Activated naive CD4-positive, alpha-beta T cell treated with anti-CD3 and anti-CD28 coated beads, Interleukin-2, amount 50 U/mL, for 24 hours (primary cell): ENCODE measurements around the gene MFSD1.

Experiments
- H3K27ac Mint-ChIP-seq: one replicate; pipeline ENCODE4 v1.8.0; 2021; ENCODE audit warnings: mild to moderate bottlenecking, mixed read lengths
- H3K27me3 Mint-ChIP-seq: one replicate; pipeline ENCODE4 v1.8.0; 2021; ENCODE audit warnings: mixed read lengths
- H3K36me3 Mint-ChIP-seq: one replicate; pipeline ENCODE4 v1.8.0; 2021; ENCODE audit warnings: mixed read lengths
- H3K4me1 Mint-ChIP-seq: one replicate; pipeline ENCODE4 v1.8.0; 2021; ENCODE audit warnings: mixed read lengths
- H3K4me3 Mint-ChIP-seq: one replicate; pipeline ENCODE4 v1.8.0; 2021; ENCODE audit warnings: mild to moderate bottlenecking, mixed read lengths
- H3K9me3 Mint-ChIP-seq: one replicate; pipeline ENCODE4 v1.8.0; 2021; ENCODE audit warnings: mixed read lengths

MFSD1 gene

DNA sequence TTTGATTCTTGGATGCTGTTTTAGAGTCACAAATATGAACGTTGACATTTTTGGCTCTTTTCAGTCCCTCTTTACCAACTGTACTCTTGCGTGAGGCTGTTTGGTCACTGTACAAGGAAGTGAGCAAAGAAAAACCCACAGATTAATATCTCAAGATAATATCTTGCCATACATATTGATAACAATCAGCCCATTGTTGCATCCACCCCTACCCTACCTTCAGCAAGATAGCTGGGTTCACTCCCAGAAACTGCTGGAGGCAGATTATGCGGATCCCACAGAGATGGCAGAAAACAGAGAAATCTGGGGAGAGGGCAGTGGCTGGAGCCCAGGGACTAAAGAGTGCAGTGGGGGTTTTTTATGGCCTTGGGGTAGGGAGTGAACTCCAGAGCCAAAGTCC lies 29.9 kb upstream of the MFSD1 start:
- Mint-ChIP-seq H3K36me3 (peaks cover 1% of the 10 kb centered on the region), H3K4me1 (peaks cover 4% of the 10 kb centered on the region), H3K27ac (no peak overlapping the region), H3K9me3 (no peaks in the 10 kb centered on the region), H3K27me3 (no peaks in the 10 kb centered on the region), H3K4me3 (no peak overlapping the region)

DNA sequence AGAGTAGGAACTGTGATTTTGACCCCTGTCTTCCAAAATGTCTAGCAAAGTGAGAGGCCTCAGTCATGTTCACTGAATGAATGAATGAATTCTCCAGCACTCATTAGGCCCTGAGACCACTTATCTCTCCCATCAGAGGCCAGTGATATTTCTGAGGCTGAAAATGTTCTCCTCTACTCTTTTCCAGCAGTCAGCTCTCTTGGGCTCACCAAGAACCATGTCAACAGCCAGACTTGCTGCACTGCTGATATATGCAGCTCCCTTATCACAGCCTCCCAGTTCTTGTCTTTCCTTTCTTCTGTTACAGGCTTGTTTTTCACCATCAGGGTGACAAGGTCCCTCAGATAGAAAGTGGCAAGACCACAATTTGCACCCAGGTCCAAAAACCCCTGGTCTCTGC lies 28.7 kb upstream of the MFSD1 start:
- Mint-ChIP-seq H3K27ac (no peak overlapping the region), H3K4me3 (no peak overlapping the region), H3K4me1 (peaks cover 4% of the 10 kb centered on the region), H3K36me3 (peaks cover 1% of the 10 kb centered on the region), H3K9me3 (no peaks in the 10 kb centered on the region), H3K27me3 (no peaks in the 10 kb centered on the region)

GRCh38 chr3:158773845-158774830 lies 27.7 kb upstream of the MFSD1 start:
- H3K27me3 Mint-ChIP-seq, result no peaks in the 10 kb centered on the region
- peaks cover 1% of the 10 kb centered on the region for H3K36me3 Mint-ChIP-seq
- H3K9me3 Mint-ChIP-seq, result no peaks in the 10 kb centered on the region
- H3K4me3 Mint-ChIP-seq, result no peak overlapping the region
- peaks cover 4% of the 10 kb centered on the region for H3K4me1 Mint-ChIP-seq
- H3K27ac Mint-ChIP-seq, result no peak overlapping the region

- H3K9me3 Mint-ChIP-seq, result no peaks in the 10 kb centered on the region
- no peak overlapping the region for H3K4me3 Mint-ChIP-seq
- H3K36me3 Mint-ChIP-seq, result peaks cover 1% of the 10 kb centered on the region
- no peaks in the 10 kb centered on the region for H3K27me3 Mint-ChIP-seq
- no peak overlapping the region for H3K27ac Mint-ChIP-seq
- peaks cover 4% of the 10 kb centered on the region for H3K4me1 Mint-ChIP-seq
Observed at GRCh38 chr3:158774965-158775364, 26.9 kb upstream of the MFSD1 start.

GRCh38 chr3:158775426-158776410 lies 26.1 kb upstream of the MFSD1 start:
- Mint-ChIP-seq H3K4me3 (no peak overlapping the region), H3K36me3 (peaks cover 1% of the 10 kb centered on the region), H3K27ac (no peak overlapping the region)

GRCh38 chr3:158776531-158776930 lies 25.3 kb upstream of the MFSD1 start:
- Mint-ChIP-seq H3K4me1 (peaks cover 4% of the 10 kb centered on the region), H3K27me3 (no peaks in the 10 kb centered on the region), H3K9me3 (no peaks in the 10 kb centered on the region), H3K4me3 (no peak overlapping the region), H3K36me3 (peaks cover 1% of the 10 kb centered on the region), H3K27ac (no peak overlapping the region)

More at GRCh38 chr3:158775426-158776410, 26.1 kb upstream of the MFSD1 start:
- Mint-ChIP-seq H3K9me3 (no peaks in the 10 kb centered on the region), H3K27me3 (no peaks in the 10 kb centered on the region), H3K4me1 (peaks cover 4% of the 10 kb centered on the region)

DNA sequence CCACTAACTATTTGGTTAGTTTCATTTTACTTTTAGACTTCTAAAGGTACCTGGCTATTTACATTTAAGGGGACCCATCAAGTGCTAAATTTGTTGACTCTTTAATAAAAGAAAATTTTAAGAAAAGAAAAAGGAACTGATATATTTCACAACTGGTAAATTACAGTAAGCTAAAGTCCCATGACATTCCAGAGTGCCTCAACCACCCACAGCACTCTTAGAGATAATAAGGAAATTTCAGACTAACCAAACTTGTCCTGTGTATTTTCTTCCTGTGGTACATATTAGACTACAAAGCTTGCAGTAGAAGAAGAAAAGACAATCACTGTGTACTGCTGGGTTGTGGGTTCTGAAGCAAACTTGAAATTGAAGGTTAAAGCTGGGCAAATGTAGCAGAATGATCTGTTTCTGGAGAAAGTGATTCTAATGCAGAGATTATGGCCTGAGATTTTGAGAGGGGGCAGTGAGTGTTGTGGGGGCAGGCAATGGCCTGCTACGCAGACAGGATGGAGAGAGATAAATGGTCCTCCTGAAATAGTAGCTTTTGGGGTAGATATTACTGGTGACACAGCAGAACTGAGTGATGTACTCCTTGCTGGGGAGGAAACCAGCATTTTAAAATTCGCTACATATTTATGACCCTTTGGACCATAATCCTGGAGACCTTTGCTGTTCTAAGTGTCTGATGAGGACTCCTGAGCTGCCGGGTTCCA lies 24.5 kb upstream of the MFSD1 start:
- no peak overlapping the region for H3K27ac Mint-ChIP-seq
- peaks cover 4% of the 10 kb centered on the region for H3K4me1 Mint-ChIP-seq
- H3K27me3 Mint-ChIP-seq, result no peaks in the 10 kb centered on the region
- no peak overlapping the region for H3K4me3 Mint-ChIP-seq
- H3K9me3 Mint-ChIP-seq, result no peaks in the 10 kb centered on the region
- H3K36me3 Mint-ChIP-seq, result peaks cover 3% of the 10 kb centered on the region

- no peak overlapping the region for H3K4me3 Mint-ChIP-seq
- H3K27ac Mint-ChIP-seq, result no peak overlapping the region
- no peaks in the 10 kb centered on the region for H3K27me3 Mint-ChIP-seq
- H3K9me3 Mint-ChIP-seq, result no peaks in the 10 kb centered on the region
- peaks cover 2% of the 10 kb centered on the region for H3K36me3 Mint-ChIP-seq
- no peaks in the 10 kb centered on the region for H3K4me1 Mint-ChIP-seq
Observed at GRCh38 chr3:158780766-158781165, 21.1 kb upstream of the MFSD1 start.

GRCh38 chr3:158781191-158781590 lies 20.7 kb upstream of the MFSD1 start:
- Mint-ChIP-seq H3K36me3 (peaks cover 2% of the 10 kb centered on the region), H3K4me1 (no peaks in the 10 kb centered on the region), H3K9me3 (no peaks in the 10 kb centered on the region), H3K4me3 (no peak overlapping the region), H3K27ac (no peak overlapping the region), H3K27me3 (no peaks in the 10 kb centered on the region)

DNA sequence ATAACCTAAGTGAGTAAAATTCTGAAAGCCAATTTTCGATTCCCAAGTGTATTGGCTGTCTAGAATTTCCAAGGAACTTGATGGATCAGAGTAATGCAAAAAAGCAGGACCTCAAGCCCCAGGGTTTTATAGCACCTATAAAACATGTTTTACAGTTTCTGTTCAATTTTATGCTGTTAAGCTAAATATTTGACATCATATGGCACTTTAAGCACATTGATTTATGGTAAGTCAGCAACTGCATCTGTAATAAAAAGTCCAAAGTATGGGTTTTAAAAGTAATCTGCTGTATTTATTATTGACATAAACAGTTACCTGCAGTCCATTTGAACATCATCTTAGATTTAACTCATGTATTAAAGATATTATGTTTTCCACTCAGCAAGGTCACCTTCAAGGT lies 20.0 kb upstream of the MFSD1 start:
- no peaks in the 10 kb centered on the region for H3K9me3 Mint-ChIP-seq
- H3K27me3 Mint-ChIP-seq, result no peaks in the 10 kb centered on the region
- no peak overlapping the region for H3K4me3 Mint-ChIP-seq
- H3K4me1 Mint-ChIP-seq, result no peaks in the 10 kb centered on the region
- no peak overlapping the region for H3K27ac Mint-ChIP-seq
- H3K36me3 Mint-ChIP-seq, result peaks cover 2% of the 10 kb centered on the region

DNA sequence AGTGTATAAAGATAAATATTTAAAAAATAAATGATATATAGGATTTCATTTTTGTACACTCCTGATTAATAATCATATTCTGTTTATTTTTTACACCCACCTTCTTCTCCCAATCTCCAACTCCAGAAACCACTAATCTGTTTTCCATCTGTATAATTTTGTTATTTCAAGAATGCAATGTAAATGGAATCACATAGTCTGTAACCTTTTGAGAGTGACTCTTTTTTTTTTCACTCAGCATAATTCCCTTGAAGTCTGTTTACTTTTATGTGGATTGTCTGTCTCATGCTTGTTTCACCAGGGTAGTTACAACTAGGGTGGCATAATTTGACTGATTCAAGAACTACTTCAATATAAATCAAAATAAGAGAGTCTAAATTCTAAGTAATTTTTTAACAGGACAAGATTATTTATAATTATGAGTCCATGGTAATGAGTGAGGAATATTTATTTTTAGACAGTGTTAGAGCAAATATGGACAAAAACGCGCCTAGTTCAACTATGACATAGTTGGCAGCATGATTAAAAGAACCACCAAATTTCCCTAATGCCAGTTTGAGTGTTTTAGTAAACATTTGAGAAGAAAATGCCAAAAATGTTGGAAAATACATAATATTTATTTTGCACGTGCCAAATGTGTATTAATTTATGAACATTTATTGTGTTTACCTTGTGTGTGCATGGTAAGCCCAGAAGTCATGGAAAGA lies 19.4 kb upstream of the MFSD1 start:
- H3K9me3 Mint-ChIP-seq, result no peaks in the 10 kb centered on the region
- no peak overlapping the region for H3K27ac Mint-ChIP-seq
- H3K27me3 Mint-ChIP-seq, result no peaks in the 10 kb centered on the region
- no peaks in the 10 kb centered on the region for H3K4me1 Mint-ChIP-seq
- H3K36me3 Mint-ChIP-seq, result peaks cover 2% of the 10 kb centered on the region
- no peak overlapping the region for H3K4me3 Mint-ChIP-seq

DNA sequence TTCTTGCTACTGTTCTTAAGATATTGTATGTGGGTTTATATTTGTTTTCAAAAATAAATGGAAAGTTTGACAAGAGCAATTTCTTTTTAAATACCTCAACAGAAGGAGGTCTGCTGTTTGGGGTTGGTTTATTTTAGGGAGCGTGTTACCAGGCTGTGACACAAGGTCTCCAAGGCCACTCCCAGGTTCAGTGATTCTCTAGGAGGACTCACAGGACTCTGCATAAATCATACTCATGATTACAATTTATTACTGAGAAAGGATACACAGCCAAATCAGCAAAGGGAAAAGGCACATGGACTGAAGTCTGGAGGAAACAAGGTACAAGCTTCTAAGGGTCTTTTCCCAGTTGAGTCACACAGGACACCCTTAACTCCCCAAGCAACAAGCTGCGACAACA lies 18.8 kb upstream of the MFSD1 start:
- H3K27me3 Mint-ChIP-seq, result no peaks in the 10 kb centered on the region
- no peaks in the 10 kb centered on the region for H3K4me1 Mint-ChIP-seq
- no peaks in the 10 kb centered on the region for H3K9me3 Mint-ChIP-seq
- H3K4me3 Mint-ChIP-seq, result no peak overlapping the region
- no peak overlapping the region for H3K27ac Mint-ChIP-seq
- peaks cover 2% of the 10 kb centered on the region for H3K36me3 Mint-ChIP-seq

DNA sequence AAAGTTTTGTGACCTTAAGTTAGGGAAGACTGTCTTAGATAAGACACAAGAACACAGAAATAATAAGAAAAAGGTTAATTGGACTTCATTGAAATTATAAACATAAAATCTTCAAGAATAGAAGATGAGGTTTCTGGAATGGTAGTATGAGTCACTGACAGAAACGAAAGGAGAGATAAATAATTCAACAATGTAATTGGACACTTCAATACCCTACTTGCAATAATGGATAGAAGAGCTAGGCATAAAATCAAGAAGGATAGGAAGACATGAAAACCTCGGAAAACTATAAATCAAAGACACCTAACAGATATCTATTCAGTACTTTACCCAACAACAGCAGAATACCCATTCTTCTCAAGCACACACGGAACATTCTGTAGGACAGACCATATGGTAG lies 15.9 kb upstream of the MFSD1 start:
- H3K27ac Mint-ChIP-seq, result no peak overlapping the region
- H3K4me3 Mint-ChIP-seq, result no peak overlapping the region
- no peaks in the 10 kb centered on the region for H3K27me3 Mint-ChIP-seq
- H3K4me1 Mint-ChIP-seq, result peaks cover under 1% of the 10 kb centered on the region
- H3K36me3 Mint-ChIP-seq, result peaks cover 2% of the 10 kb centered on the region
- no peaks in the 10 kb centered on the region for H3K9me3 Mint-ChIP-seq

DNA sequence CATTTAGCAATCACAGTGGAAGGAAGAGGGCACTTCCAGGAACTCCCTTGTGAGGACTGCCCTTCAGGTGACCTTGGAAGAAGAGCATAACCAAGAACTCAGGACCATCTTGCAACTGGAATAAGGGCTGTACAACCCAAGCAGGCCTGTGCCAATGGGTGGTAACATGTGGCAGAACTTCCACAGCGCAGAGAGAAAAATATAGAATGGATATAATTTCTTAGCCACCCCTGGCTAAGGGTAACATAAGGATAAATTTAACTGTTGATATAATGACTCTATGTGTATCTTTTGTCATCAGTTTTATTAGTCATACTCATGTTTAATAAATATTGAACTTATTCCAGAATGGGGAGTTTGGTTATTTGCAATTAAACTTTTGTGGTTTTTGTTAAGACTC lies 13.4 kb upstream of the MFSD1 start:
- Mint-ChIP-seq H3K36me3 (no peaks in the 10 kb centered on the region), H3K4me1 (peaks cover 5% of the 10 kb centered on the region), H3K9me3 (no peaks in the 10 kb centered on the region), H3K27me3 (no peaks in the 10 kb centered on the region), H3K27ac (no peak overlapping the region), H3K4me3 (no peak overlapping the region)

DNA sequence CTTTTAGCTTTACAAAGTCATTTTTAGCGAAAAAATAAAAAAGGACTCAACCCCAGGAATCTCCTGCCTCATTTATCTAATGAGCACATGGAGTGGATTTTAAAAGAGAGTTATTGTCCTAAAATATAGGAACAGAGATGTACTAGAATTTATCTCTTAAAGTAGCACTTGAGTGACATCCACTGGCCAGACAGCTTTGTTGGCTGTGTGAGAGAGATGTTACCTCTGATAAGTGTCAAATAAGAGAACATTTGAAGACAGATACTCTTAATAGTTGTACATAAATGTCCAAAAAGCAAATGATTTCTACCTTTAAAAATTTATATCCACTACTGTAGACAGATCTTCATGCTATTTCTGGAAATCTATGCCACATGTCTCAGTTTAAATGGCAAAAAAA lies 12.3 kb upstream of the MFSD1 start:
- H3K36me3 Mint-ChIP-seq, result no peaks in the 10 kb centered on the region
- no peaks in the 10 kb centered on the region for H3K27me3 Mint-ChIP-seq
- peaks cover 5% of the 10 kb centered on the region for H3K4me1 Mint-ChIP-seq
- no peak overlapping the region for H3K27ac Mint-ChIP-seq
- H3K4me3 Mint-ChIP-seq, result no peak overlapping the region
- no peaks in the 10 kb centered on the region for H3K9me3 Mint-ChIP-seq
